Memory B cell (primary cell): ENCODE results near the gene TIMM13.
"Not testable (repeated sequence)": the region's sequence is repeated elsewhere in the genome, so short reads cannot be mapped to it uniquely, and the experiment has no call there.

Source experiments
- ATAC-seq: fragments of 150-1000 bp; cut with Tn5 transposase; 2 replicates; pipeline ENCODE4 v1.10.0; 2021; ENCODE audit warnings: low read depth, mild to moderate bottlenecking, moderate library complexity
- DNase-seq, 2 donors: peaks; one replicate each; pipeline ENCODE4 v3.0.0; 2022; ENCODE audit warnings: low spot score in 2 of 2
- H3K27ac Mint-ChIP-seq: one replicate; pipeline ENCODE4 v1.8.0; 2022; ENCODE audit warnings: mild to moderate bottlenecking, moderate library complexity, mixed read lengths
- H3K27me3 Mint-ChIP-seq: one replicate; pipeline ENCODE4 v1.8.0; 2022; ENCODE audit warnings: mixed read lengths
- H3K36me3 Mint-ChIP-seq: one replicate; pipeline ENCODE4 v1.8.0; 2022; ENCODE audit warnings: mild to moderate bottlenecking, mixed read lengths
- H3K4me1 Mint-ChIP-seq: one replicate; pipeline ENCODE4 v1.8.0; 2022; ENCODE audit warnings: mixed read lengths
- H3K4me3 Mint-ChIP-seq: one replicate; pipeline ENCODE4 v1.8.0; 2022; ENCODE audit warnings: mild to moderate bottlenecking, moderate library complexity, mixed read lengths
- H3K9me3 Mint-ChIP-seq: one replicate; pipeline ENCODE4 v1.8.0; 2022; ENCODE audit warnings: mixed read lengths

TIMM13 gene

DNA sequence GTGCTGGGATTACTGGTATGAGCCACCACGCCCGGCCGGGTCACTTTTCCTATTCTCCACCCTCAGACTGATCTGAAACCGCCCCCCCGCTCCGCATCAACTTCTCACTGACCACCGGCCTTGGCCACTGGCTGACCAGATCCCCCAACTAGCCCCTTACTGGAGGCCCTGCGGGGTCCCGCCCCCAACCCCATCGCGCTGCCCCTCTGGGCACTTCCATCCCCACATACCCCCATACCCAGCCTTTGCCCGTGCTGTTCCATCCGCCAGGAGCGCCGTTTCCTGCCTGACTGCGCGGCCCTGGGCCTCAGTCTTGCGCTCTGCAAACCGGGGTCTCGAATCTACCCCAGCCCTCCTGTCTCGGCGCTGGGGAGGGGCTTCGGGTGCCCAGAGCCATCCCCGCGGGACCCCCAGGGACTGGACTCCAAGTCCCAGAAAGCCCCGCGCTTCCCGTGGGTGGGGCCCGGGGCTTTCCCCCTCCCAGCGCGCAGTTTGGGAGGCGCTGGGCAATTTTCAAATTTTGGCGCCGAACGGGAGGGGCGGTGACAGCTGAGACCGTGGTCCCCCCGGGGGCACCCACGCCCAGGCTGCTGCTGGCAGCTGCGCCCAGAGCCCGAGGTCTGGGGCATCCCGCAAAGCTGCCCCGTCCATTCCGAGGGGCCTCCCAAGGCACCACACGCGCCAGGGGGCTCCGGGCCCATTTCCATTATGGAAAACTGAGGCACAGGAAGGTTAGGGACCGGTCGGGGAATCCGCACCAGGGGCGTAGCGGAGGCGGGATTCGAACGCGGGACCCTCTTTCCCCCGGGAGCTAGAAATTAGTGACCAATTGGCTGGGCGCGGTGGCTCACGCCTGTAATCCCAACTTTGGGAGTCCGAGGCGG, 34.6 kb upstream of the TIMM13 start:
- Mint-ChIP-seq H3K9me3 (no peaks in the 10 kb centered on the region), H3K27me3 (peaks cover 5% of the 10 kb centered on the region), H3K4me3 (peak overlapping the region; percentile 77), H3K27ac (peak overlapping the region; percentile 24), H3K36me3 (no peaks in the 10 kb centered on the region), H3K4me1 (peaks cover 7% of the 10 kb centered on the region)
- DNase-seq (peak; percentile 30 to 45), ATAC-seq (peak; percentile 82)

DNA sequence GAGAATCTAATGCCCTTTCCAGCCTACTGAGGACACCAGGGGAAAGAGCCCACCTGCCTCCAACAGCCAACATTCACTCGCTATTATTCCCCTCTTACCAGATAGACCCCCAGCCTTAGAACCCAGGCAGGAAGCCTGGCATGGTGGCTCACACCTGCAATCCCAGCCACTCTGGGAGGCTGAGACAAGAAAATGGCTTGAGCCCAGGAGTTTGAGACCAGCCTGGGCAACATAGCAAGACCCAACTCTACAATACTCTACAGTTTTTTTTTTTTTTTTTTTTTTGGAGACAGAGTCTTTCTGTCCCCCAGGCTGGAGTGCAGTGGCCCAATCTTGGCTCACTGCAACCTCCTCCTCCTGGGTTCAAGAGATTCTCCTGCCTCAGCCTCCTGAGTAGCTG, 32.9 kb upstream of the TIMM13 start:
- DNase-seq (no peak), ATAC-seq (no peak)
- Mint-ChIP-seq H3K27ac (no peak overlapping the region), H3K9me3 (no peaks in the 10 kb centered on the region), H3K36me3 (no peaks in the 10 kb centered on the region), H3K4me1 (peaks cover 10% of the 10 kb centered on the region), H3K4me3 (no peak overlapping the region), H3K27me3 (peaks cover 5% of the 10 kb centered on the region)

DNA sequence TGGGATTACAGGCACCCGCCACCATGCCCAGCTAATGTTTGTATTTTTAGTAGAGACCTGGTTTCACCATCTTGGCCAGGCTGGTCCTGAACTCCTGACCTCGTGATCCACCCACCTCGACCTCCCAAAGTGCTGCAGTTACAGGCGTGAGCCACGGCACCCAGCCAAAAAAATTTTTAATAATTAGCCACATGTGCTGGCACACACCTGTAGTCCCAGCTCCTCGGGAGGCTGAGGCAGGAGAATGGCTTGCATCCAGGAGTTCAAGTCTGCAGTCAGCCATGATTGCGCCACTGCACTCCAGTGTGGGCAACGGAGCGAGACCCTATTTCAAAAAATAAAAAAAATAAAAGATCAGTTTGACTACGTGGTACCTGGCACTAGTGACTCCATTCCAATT, 31.4 kb upstream of the TIMM13 start:
- not testable (repeated sequence) for H3K9me3 Mint-ChIP-seq, H3K36me3 Mint-ChIP-seq, H3K4me3 Mint-ChIP-seq, DNase-seq, ATAC-seq, H3K27me3 Mint-ChIP-seq, H3K27ac Mint-ChIP-seq
- H3K4me1 Mint-ChIP-seq: peaks cover 16% of the 10 kb centered on the region

DNA sequence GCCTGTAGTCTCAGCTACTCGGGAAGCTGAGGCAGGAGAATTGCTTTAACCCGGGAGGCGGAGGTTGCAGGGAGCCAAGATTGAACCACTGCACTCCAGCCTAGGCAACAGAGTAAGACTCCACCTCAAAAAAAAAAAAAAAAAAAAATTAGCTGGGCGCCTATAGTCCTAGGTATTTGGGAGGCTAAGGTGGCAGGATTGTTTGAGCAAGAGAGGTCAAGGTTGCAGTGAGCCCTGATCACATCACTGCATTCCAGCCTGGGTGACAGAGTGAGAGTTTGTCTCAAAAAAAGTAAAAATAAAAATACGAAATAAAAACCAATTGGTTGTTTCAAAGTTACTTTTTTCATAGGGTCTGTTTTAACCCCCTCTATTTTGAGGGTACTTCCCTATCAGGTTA, 30.7 kb upstream of the TIMM13 start:
- H3K4me3 Mint-ChIP-seq: no peak overlapping the region
- no peaks in the 10 kb centered on the region for H3K9me3 Mint-ChIP-seq
- DNase-seq: no peak
- ATAC-seq: no peak
- H3K27me3 Mint-ChIP-seq: peaks cover 5% of the 10 kb centered on the region
- no peak overlapping the region for H3K27ac Mint-ChIP-seq
- H3K36me3 Mint-ChIP-seq: no peaks in the 10 kb centered on the region
- peaks cover 17% of the 10 kb centered on the region for H3K4me1 Mint-ChIP-seq

DNA sequence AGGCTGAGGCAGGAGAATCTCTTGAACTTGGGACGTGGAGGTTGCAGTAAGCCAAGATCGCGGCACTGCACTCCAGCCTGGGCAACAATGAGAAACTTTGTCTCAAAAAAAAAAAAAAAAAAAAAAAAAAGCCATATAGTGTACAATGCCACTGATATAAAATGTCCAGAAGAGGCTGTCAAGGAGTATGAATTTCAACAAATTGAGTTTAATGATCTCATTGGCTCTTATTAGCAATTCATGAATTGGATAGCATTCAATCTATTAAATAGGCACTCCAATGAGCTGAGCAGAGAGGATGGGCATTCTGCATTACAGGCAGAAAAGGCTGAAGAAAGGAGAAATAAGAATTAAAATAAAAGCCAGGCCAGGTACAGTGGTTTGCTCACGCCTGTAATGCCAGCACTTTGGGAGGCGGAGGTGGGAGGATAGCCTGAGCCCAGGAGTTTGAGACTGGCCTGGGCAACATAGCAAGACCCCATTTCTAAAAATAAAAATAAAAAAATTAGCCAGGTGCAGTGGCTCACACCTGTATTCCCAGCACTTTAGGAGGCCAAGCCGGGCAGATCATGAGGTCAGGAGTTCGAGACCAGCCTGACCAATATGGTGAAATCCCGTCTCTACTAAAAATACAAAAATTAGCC, 30.1 kb upstream of the TIMM13 start:
- Mint-ChIP-seq H3K9me3 (no peaks in the 10 kb centered on the region), H3K36me3 (no peaks in the 10 kb centered on the region), H3K4me1 (peaks cover 19% of the 10 kb centered on the region), H3K4me3 (peak overlapping the region; percentile 70), H3K27me3 (peaks cover 5% of the 10 kb centered on the region), H3K27ac (peak overlapping the region; percentile 70)
- ATAC-seq (no peak), DNase-seq (no peak)

DNA sequence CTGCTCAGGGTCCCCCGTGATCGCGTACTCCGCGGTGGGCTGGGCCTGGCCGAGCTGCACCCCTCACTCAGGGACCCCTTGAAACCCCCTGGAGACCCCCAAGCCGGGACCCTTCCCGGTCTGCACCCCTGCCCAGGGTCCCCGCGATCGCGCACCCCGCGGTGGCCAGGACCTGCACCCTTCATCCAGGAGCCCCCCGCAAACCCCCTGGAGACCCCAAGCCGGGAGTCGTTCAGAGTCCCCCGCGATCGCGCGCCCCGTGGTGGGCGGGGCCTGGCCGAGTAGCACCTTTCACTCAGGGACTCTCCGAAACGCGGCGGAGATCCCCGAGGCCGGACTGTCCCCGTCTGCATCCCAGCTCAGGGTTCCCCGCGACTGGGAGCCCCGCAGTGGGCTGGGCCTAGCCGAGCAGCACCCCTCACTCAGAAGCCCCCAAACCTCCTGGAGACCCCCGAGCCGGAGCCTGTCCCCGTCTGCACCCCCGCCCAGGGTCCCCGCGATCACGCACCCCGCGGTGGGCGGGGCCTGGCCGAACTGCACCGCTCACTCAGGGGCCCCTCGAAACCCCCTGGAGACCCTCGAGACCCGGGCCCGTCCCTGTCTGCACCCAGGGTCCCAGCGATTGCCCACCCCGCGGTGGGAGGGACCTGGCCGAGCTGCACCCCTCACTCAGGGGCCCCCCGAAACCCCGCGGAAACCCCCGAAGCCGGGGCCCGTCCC, 28.6 kb upstream of the TIMM13 start:
- H3K9me3 Mint-ChIP-seq: no peaks in the 10 kb centered on the region
- DNase-seq: peak in 1 of 2 donors; percentile 63

DNA sequence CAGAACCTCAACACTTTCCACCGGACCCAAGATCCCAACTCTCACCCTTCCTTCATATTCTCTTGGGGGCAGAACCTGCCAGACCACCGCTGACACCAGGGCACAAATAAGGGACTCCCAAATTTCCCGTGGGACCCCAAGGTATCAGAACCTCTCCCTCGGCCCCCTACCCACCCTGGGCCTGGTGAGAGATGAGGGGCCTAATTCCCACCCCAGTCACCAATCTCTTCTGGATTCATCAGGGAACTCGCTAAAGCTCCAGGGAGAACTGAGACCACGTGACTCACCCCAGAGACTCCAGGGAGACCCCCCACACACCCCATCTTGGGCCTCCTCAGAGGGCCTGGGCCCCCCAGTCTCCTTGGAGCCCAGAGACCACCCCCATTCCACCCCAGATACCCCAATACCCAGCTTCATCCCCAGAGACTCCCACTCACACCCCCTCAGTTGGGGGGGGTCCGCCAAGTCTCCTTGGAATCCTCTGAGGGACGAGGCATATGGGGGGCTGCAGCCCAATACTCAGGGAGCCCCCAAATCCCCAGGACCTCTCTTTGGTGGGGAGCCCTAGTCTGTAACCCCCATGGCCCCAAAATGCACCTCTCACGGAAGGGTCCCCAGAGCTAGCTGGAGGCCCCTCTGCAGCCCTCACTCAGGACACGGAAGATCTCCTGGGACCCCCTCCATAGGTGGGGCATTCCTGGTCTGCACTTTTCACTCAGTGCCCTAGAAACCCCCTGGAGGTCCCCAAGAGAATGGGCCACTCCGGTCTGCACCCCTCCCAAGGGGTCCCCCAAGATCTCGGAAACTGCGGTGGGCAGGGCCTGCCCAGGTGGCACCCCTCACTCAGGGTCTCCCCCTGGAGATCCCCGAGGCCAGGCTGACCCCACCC, 27.8 kb upstream of the TIMM13 start:
- Mint-ChIP-seq H3K27me3 (peaks cover 2% of the 10 kb centered on the region), H3K36me3 (no peaks in the 10 kb centered on the region), H3K9me3 (no peaks in the 10 kb centered on the region), H3K4me3 (peak overlapping the region; percentile 83), H3K27ac (peak overlapping the region; percentile 70), H3K4me1 (peaks cover 19% of the 10 kb centered on the region)
- ATAC-seq: no peak
- no peak for DNase-seq

More for the DNA sequence above, 28.6 kb upstream of the TIMM13 start:
- Mint-ChIP-seq H3K27me3 (peaks cover 3% of the 10 kb centered on the region), H3K4me1 (peaks cover 19% of the 10 kb centered on the region), H3K27ac (peak overlapping the region; percentile 70), H3K4me3 (peak overlapping the region; percentile 83), H3K36me3 (no peaks in the 10 kb centered on the region)
- ATAC-seq: peak; percentile 65

DNA sequence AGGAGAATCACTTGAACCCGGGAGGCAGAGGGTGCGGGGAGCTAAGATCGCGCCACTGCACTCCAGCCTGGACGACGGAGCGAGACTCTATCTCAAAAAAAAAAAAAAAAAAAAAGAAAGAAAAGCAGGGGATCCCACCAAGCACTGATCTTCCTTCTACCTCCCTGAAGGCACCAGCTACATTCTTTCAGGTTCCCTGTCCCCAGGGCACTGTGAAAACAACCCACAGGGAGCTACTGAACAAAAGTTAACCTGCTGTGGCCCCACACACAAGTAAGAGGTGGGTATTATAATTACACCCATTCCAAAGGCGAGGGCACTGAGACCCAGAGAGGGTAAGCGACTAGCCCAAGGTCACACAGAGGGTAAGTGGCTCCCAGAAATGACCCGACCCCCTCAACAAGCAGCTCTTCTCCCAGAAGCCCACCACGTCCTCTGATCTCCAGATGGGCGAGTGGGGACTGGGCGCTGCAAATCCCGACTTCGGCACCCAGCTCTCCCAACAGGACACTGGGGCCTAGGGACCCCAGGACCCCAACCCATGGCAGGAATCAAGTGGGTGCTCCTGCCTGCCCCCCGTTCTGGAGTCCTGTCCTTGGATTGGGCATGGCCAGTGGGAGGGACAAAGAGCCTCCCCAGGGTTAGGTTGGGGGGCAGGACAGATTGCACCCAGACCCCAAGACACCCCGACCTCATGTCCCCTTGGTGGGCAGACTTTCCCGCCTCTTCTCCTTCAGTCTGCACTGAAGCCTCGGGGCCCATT, 27.0 kb upstream of the TIMM13 start:
- H3K4me1 Mint-ChIP-seq: peaks cover 22% of the 10 kb centered on the region
- no peak overlapping the region for H3K27ac Mint-ChIP-seq
- H3K27me3 Mint-ChIP-seq: no peaks in the 10 kb centered on the region
- H3K9me3 Mint-ChIP-seq: no peaks in the 10 kb centered on the region
- DNase-seq (no peak), ATAC-seq (no peak)
- peak overlapping the region; percentile 83 for H3K4me3 Mint-ChIP-seq
- no peaks in the 10 kb centered on the region for H3K36me3 Mint-ChIP-seq

DNA sequence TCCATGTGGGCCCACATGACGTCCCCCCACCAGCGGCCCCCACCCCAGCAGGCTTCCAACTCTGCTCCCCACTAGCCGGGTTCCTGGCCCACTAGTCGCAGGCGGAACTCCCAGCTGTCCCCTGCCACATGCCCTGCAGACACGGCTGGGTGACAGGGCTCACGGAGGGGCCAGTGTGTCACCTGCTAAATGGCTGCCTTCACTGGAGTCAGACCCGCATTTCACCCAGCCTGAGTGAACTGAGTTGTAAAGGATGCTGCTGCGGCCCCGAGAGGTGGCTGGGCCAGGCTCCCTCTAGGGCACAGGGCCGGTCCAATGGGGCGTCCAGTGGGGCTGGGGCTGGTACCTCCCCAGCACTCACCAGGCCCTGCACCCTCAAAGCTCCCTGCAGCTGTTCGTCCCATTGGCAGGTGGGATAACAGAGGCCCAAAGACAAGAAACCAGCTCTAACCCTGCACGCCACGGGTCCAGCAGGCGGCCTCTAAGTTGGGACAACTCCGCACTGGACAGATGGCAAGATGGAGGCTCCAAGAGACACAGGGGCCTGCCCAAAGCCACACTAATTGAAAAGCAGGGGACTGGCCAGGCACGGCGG, 26.1 kb upstream of the TIMM13 start:
- Mint-ChIP-seq H3K27me3 (no peaks in the 10 kb centered on the region), H3K9me3 (no peaks in the 10 kb centered on the region), H3K36me3 (no peaks in the 10 kb centered on the region), H3K4me3 (no peak overlapping the region), H3K27ac (no peak overlapping the region), H3K4me1 (peaks cover 22% of the 10 kb centered on the region)
- ATAC-seq (no peak), DNase-seq (no peak)

DNA sequence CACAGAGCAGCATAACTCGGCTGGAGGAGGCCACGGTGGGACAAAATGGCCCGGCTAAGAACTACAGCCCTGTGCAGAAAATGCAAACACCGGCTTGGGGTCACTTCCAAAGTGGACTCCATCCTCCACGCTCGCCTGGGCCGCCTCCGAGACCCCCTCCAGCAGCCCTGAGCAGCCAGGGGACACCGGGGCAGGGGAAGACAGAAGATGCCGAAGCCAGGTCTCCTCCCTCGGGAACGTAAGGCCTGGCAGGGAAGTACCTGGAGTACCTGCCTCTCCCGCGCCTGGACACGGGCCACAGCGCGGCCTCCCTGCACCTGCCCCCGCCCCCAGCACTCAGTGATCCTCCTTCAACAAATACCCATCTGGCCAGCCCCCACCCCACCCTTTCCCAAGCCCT, 24.4 kb upstream of the TIMM13 start:
- Mint-ChIP-seq H3K9me3 (no peaks in the 10 kb centered on the region), H3K27me3 (no peaks in the 10 kb centered on the region), H3K27ac (no peak overlapping the region), H3K36me3 (no peaks in the 10 kb centered on the region), H3K4me3 (no peak overlapping the region), H3K4me1 (peaks cover 17% of the 10 kb centered on the region)
- no peak for DNase-seq
- ATAC-seq: no peak

DNA sequence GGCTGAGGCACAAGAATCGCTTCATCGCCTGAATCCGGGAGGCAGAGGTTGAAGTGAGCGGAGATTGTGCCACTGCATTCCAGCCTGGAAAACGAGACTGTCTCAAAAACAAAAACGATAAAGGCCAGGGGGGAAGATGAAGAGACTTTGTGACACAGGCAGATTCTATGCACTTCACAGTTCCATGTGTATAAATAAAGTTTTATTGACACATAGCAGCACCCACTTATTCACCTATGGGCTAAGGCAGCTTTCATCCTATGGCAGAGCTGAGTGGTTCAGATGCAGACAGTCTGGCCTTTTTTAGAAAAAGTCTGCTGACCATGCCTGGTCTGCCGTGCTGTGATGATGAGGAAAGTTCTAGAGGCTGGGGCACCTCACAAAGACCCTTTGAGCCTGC, 23.8 kb upstream of the TIMM13 start:
- DNase-seq: no peak
- Mint-ChIP-seq H3K4me1 (peaks cover 22% of the 10 kb centered on the region), H3K9me3 (no peaks in the 10 kb centered on the region), H3K27me3 (no peaks in the 10 kb centered on the region), H3K27ac (no peak overlapping the region), H3K4me3 (no peak overlapping the region), H3K36me3 (no peaks in the 10 kb centered on the region)
- no peak for ATAC-seq

DNA sequence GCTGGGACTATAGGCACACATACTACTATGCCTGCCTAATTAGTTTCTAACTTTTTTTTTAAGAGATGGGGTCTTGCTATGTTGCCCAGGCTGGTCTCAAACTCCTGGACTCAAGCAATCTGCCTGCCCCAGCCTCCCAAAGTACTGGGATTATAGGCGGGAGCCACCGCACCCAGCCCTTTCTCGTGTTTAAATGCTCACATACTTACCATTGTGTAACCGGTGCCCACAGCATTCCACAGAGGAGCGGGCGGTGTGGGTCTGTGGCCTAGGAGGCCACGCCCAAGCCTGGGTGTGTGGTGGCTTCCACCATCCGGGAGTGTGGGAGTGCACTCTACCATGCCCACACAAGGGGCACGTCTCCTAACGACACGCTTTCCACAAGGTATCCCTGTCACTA, 21.6 kb upstream of the TIMM13 start:
- ATAC-seq (no peak), DNase-seq (no peak)
- Mint-ChIP-seq H3K4me3 (no peak overlapping the region), H3K27ac (no peak overlapping the region), H3K36me3 (peaks cover 2% of the 10 kb centered on the region), H3K4me1 (peaks cover 15% of the 10 kb centered on the region), H3K27me3 (no peaks in the 10 kb centered on the region), H3K9me3 (no peaks in the 10 kb centered on the region)
